HCT116 (cell line): ENCODE measurements around the gene GET3. TPM values are rescaled to one million over a fixed set of nuclear protein-coding genes. Genes with fewer than 3 reads are reported as not detected.
"Not testable (repeated sequence)": the region's sequence is repeated elsewhere in the genome, so short reads cannot be mapped to it uniquely, and the experiment has no call there.

Source experiments
- ATAC-seq: fragments of 200-7000 bp; cut with Tn5 transposase; 2 replicates; pipeline ENCODE4 v1.9.1; 2020; ENCODE audit warnings: mild to moderate bottlenecking, moderate library complexity
- BruUV-seq: library from RNA; stranded (reverse); fragments of 400-500 nt; replicated peaks from 2 replicates; lab custom pipeline; 2021; lab: Mats Ljungman, UMichigan
- CTCF ChIA-PET: fragments of 300-600 bp; sonication (Branson Sonifier 250); formaldehyde crosslinking; loops from one replicate; lab custom pipeline; 2021; ENCODE audit warnings: antibody characterized with exemption; lab: Charles Lee
- POLR2A ChIA-PET: fragments of 300-600, 350-600 bp; sonication (Branson Sonifier 250); formaldehyde crosslinking; loops from one replicate; lab custom pipeline; 2021; ENCODE audit warnings: antibody characterized with exemption; lab: Charles Lee
- RAD21 ChIA-PET, 2 experiments: fragments of 300-600 bp; sonication (Branson Sonifier 250); formaldehyde crosslinking; loops; one replicate each; lab custom pipeline; 2023; ENCODE audit warnings: low total read pairs in 2 of 2; ENCODE audit not compliant: uncharacterized antibody in 2 of 2, unreplicated experiment in 2 of 2, low non-redundant PET in 1 of 2; lab: Charles Lee
- DNase-seq: peaks from one replicate; pipeline ENCODE4 v3.0.0-alpha.2; 2010; ENCODE audit warnings: low read depth, low spot score
- H2AFZ ChIP-seq: fragments of 200-600 bp; shearing (Covaris generic), sonication (generic); 2 replicates; pipeline ENCODE4 v1.6.1; 2017; ENCODE audit warnings: low read depth, mixed run types, mixed read lengths, antibody characterized with exemption, low read length; ENCODE audit not compliant: poor library complexity, severe bottlenecking
- H3K27ac ChIP-seq: 2 replicates; pipeline ENCODE4 v1.5.1; 2012; ENCODE audit warnings: low read depth, low read length
- H3K27me3 ChIP-seq: fragments of 200-600 bp; sonication (generic); 2 replicates; pipeline ENCODE4 v1.6.1; 2016; ENCODE audit warnings: mixed run types, low read length, mixed read lengths; ENCODE audit not compliant: insufficient read depth
- H3K36me3 ChIP-seq, 2 experiments: fragments of 200-500 bp in 1 of 2; fragments of 200-600 bp in 1 of 2; sonication (Bioruptor generic) in 1 of 2; sonication (generic) in 1 of 2; 2 replicates each; pipeline versions ENCODE4 v1.5.1 to v1.6.1; 2014 to 2016; ENCODE audit warnings: low read length in 2 of 2, inconsistent platforms in 1 of 2, mixed read lengths in 1 of 2, mixed run types in 1 of 2; ENCODE audit not compliant: insufficient read depth in 2 of 2, control insufficient read depth in 1 of 2
- H3K4me1 ChIP-seq, 2 experiments: fragments of 200-600 bp in 1 of 2; sonication (generic) in 1 of 2; 2 replicates each; pipeline versions ENCODE4 v1.5.1 to v1.6.1; 2012 to 2017; ENCODE audit warnings: low read length in 2 of 2, inconsistent platforms in 1 of 2, mild to moderate bottlenecking in 1 of 2, mixed read lengths in 1 of 2, mixed run types in 1 of 2, moderate library complexity in 1 of 2; ENCODE audit not compliant: insufficient read depth in 2 of 2, control insufficient read depth in 1 of 2
- H3K4me2 ChIP-seq: fragments of 200-600 bp; sonication (generic); 2 replicates; pipeline ENCODE4 v1.6.1; 2017; ENCODE audit warnings: mixed run types, low read length, mixed read lengths
- H3K4me3 ChIP-seq, 2 experiments: fragments of 200-600 bp in 1 of 2; sonication (generic) in 1 of 2; replicated peaks in 1 of 2; 2 replicates each; pipeline ENCODE4 v1.5.1; 2011 to 2016; ENCODE audit warnings: low read length in 2 of 2, control low read depth in 1 of 2, low read depth in 1 of 2, mild to moderate bottlenecking in 1 of 2, mixed read lengths in 1 of 2, mixed run types in 1 of 2
- H3K79me2 ChIP-seq: fragments of 200-600 bp; sonication (generic); 2 replicates; pipeline ENCODE4 v1.6.1; 2017; ENCODE audit warnings: mild to moderate bottlenecking, mixed run types, low read length, moderate library complexity, mixed read lengths; ENCODE audit not compliant: insufficient read depth
- H3K9ac ChIP-seq: fragments of 200-600 bp; sonication (generic); 2 replicates; pipeline ENCODE4 v1.6.1; 2016; ENCODE audit warnings: low read length, mixed read lengths
- H3K9me2 ChIP-seq: fragments of 200-600 bp; sonication (generic), shearing (Covaris generic); 2 replicates; pipeline ENCODE4 v1.6.1; 2017; ENCODE audit warnings: mixed run types, mild to moderate bottlenecking, moderate library complexity; ENCODE audit not compliant: insufficient read depth
- H3K9me3 ChIP-seq, 2 experiments: fragments of 200-500 bp in 1 of 2; fragments of 200-600 bp in 1 of 2; sonication (Bioruptor generic) in 1 of 2; sonication (generic) in 1 of 2; 2 replicates each; pipeline ENCODE4 v1.6.1; 2014 to 2017; ENCODE audit warnings: low read length in 2 of 2, mixed read lengths in 2 of 2, inconsistent platforms in 1 of 2, low read depth in 1 of 2, mild to moderate bottlenecking in 1 of 2, mixed run types in 1 of 2, moderate library complexity in 1 of 2; ENCODE audit not compliant: control insufficient read depth in 1 of 2, insufficient read depth in 1 of 2
- H4K20me1 ChIP-seq: fragments of 200-600 bp; sonication (generic), shearing (Covaris generic); 2 replicates; pipeline ENCODE4 v1.6.1; 2017; ENCODE audit warnings: mixed run types, mild to moderate bottlenecking, moderate library complexity; ENCODE audit not compliant: insufficient read depth
- ELF1 ChIP-seq: IDR thresholded peaks from 2 replicates; pipeline ENCODE4 v1.6.1; 2012; ENCODE audit warnings: low read depth, borderline replicate concordance
- EZH2phosphoT487 ChIP-seq: fragments of 200-600 bp; IDR thresholded peaks from 2 replicates; pipeline ENCODE4 v1.6.1; 2018; ENCODE audit warnings: antibody characterized with exemption, borderline replicate concordance
- FOSL1 ChIP-seq: IDR thresholded peaks from 2 replicates; pipeline ENCODE4 v1.6.1; 2012; ENCODE audit warnings: low read depth
- RAD21 ChIP-seq: IDR thresholded peaks from 2 replicates; pipeline ENCODE4 v1.6.1; 2012; ENCODE audit warnings: low read depth, mild to moderate bottlenecking
- intact Hi-C: fragments of 100-400 bp; cut with micrococcal nuclease; formaldehyde crosslinking; loops from 2 replicates; pipeline ENCODE4 v1.10.0; 2022
- total RNA-seq: library from RNA; stranded (reverse); gene quantifications from one replicate; pipeline ENCODE4 v1.2.1, GENCODE V29; 2021; ENCODE audit not compliant: unreplicated experiment
- TF ChIP-seq, protein P1 (sequence below): IDR thresholded peaks from 2 replicates; pipeline ENCODE4 v1.6.1; 2012

GET3 gene
- total RNA-seq, 1 experiment from 2014 or later = 77.6 TPM

DNA sequence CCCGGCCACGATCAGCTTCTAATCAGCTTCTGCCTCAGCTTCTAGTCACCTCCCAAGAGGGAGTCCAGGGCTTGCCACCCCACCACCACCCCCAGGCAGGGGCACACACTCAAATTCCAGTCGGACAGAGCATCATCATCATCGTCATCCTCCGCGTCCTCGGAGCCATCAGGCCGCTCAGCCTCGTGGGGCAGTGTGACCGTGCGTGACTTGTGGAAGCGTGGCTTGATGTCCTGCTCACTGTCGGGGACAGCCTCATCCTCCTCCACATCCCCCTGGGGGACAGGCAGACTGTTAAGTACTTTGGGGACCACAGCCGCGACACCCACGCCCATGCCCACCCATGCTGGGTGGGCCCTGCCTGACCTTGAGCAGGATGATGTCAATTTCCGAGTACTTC is 26.1 kb upstream of the GET3 start:
- no peak overlapping the region; the same call in 1 of the 2 replicates for H3K27ac ChIP-seq
- H3K4me1 ChIP-seq = no peaks in the 10 kb centered on the region
- no peaks in the 10 kb centered on the region for H4K20me1 ChIP-seq
- ChIA-PET RAD21 (no interaction called here), CTCF (no interaction called here), POLR2A (no interaction called here)
- H3K9ac ChIP-seq = no peak overlapping the region
- H3K79me2 ChIP-seq = peaks cover 30% of the 10 kb centered on the region; the same call in 1 of the 2 replicates
- no peak overlapping the region for H3K4me2 ChIP-seq
- BruUV-seq = no TSS peak
- no peak for DNase-seq
- TF ChIP-seq RAD21 = no peak
- no peak for TF ChIP-seq FOSL1
- TF ChIP-seq, protein P1, sequence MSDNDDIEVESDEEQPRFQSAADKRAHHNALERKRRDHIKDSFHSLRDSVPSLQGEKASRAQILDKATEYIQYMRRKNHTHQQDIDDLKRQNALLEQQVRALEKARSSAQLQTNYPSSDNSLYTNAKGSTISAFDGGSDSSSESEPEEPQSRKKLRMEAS = no peak
- TF ChIP-seq ELF1 = no peak
- no peak for TF ChIP-seq EZH2phosphoT487
- no peaks in the 10 kb centered on the region for H3K9me3 ChIP-seq
- intact Hi-C loops = no loop called here
- no peaks in the 10 kb centered on the region for H3K27me3 ChIP-seq
- H3K36me3 ChIP-seq = peaks cover 53 to 58% of the 10 kb centered on the region in 2 experiments
- H3K4me3 ChIP-seq = no peak overlapping the region
- no peak overlapping the region for H2AFZ ChIP-seq
- H3K9me2 ChIP-seq = no peaks in the 10 kb centered on the region
- ATAC-seq = no peak

DNA sequence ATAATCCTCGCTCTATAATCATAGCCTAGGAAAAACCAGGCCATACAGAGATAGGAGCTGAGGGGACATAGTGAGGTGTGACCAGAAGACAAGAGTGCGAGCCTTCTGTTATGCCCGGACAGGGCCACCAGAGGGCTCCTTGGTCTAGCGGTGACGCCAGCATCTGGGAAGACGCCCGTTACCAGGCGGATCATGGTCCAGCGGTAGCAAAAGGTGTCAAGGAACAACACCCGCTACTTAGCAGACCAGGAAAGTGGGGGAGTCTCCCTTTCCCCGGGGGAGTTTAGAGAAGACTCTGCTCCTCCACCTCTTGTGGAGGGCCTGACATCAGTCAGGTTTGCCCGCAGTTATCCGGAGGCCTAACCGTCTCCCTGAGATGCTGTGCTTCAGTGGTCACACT is 25.2 kb upstream of the GET3 start:
- ATAC-seq, H3K9me3 ChIP-seq, H3K27ac ChIP-seq, H2AFZ ChIP-seq, CTCF ChIA-PET, H3K4me2 ChIP-seq, H3K9ac ChIP-seq, H3K4me3 ChIP-seq, POLR2A ChIA-PET, H3K9me2 ChIP-seq, RAD21 ChIA-PET, intact Hi-C loops, BruUV-seq, H4K20me1 ChIP-seq, DNase-seq, H3K27me3 ChIP-seq, H3K4me1 ChIP-seq: not testable (repeated sequence)
- Histone ChIP-seq H3K79me2 (peaks cover 39% of the 10 kb centered on the region; the same call in 1 of the 2 replicates), H3K36me3 (peaks cover 51 to 56% of the 10 kb centered on the region in 2 experiments)

DNA sequence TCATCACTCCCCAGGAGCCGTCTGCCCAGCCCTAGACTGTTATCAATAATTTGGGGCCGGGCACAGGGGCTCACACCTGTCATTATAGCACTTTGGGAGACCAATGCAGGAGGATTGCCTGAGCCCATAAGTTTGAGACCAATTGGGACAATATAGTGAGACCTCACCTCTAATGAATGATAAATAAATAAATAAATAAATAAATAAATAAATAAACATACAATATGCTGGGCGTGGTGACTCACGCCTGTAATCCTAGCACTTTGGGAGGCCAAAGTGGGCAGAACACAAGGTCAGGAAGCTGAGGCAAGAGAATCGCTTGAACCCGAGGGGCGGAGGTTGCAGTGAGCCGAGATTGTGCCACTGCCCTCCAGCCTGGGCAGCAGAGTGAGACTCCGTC is 24.0 kb upstream of the GET3 start:
- BruUV-seq, H2AFZ ChIP-seq, RAD21 ChIA-PET, H3K9ac ChIP-seq, DNase-seq, H3K9me3 ChIP-seq, H3K4me2 ChIP-seq, H4K20me1 ChIP-seq, ATAC-seq, H3K27ac ChIP-seq, intact Hi-C loops, H3K4me3 ChIP-seq, H3K4me1 ChIP-seq, CTCF ChIA-PET, H3K9me2 ChIP-seq, H3K27me3 ChIP-seq: not testable (repeated sequence)
- peaks cover 44 to 60% of the 10 kb centered on the region in 2 experiments for H3K36me3 ChIP-seq
- peaks cover 51% of the 10 kb centered on the region for H3K79me2 ChIP-seq
- POLR2A ChIA-PET = interaction anchor here (1.4 kb wide), 1 partner anchor 83 kb away, joined by 3 read pairs; no protein-coding TSS in a partner anchor
